MCF 10A (cell line): ENCODE results near the gene POU3F1. TPM values are rescaled to one million over a fixed set of nuclear protein-coding genes. Genes with fewer than 3 reads are reported as not detected.

Experiments used
- BruUV-seq: library from RNA; stranded (reverse); fragments of 400-500 nt; replicated peaks from 2 replicates; lab custom pipeline; 2021; lab: Mats Ljungman, UMichigan
- CTCF ChIA-PET: fragments of 300-600 bp; sonication (Branson Sonifier 250); formaldehyde crosslinking; extraction: SDS; loops from one replicate; lab custom pipeline; 2021; ENCODE audit warnings: antibody characterized with exemption, inconsistent platforms; lab: Yijun Ruan, JAX
- POLR2A ChIA-PET: fragments of 300-600, 350-650 bp; sonication (Branson Sonifier 250); formaldehyde crosslinking; extraction: SDS; loops from one replicate; lab custom pipeline; 2020; ENCODE audit warnings: antibody characterized with exemption, inconsistent platforms; lab: Yijun Ruan, JAX
- DNase-seq: peaks from one replicate; pipeline ENCODE4 v3.0.0-alpha.2; 2018; ENCODE audit not compliant: unreplicated experiment
- H3K27ac Mint-ChIP-seq: one replicate; pipeline ENCODE4 v1.8.0; 2022; ENCODE audit warnings: mild to moderate bottlenecking, low read depth, mixed read lengths; ENCODE audit not compliant: unreplicated experiment
- H3K27me3 Mint-ChIP-seq: one replicate; pipeline ENCODE4 v1.8.0; 2022; ENCODE audit warnings: mixed read lengths; ENCODE audit not compliant: insufficient read depth, unreplicated experiment
- H3K36me3 Mint-ChIP-seq: one replicate; pipeline ENCODE4 v1.8.0; 2022; ENCODE audit warnings: mild to moderate bottlenecking, moderate library complexity, mixed read lengths; ENCODE audit not compliant: insufficient read depth, unreplicated experiment
- H3K4me1 Mint-ChIP-seq: one replicate; pipeline ENCODE4 v1.8.0; 2022; ENCODE audit warnings: mixed read lengths; ENCODE audit not compliant: insufficient read depth, unreplicated experiment
- H3K4me3 Mint-ChIP-seq: one replicate; pipeline ENCODE4 v1.8.0; 2022; ENCODE audit warnings: mild to moderate bottlenecking, moderate library complexity, mixed read lengths; ENCODE audit not compliant: unreplicated experiment
- H3K9me3 Mint-ChIP-seq: one replicate; pipeline ENCODE4 v1.8.0; 2022; ENCODE audit warnings: mixed read lengths; ENCODE audit not compliant: unreplicated experiment
- intact Hi-C: fragments of 100-400 bp; cut with micrococcal nuclease; formaldehyde crosslinking; loops from 2 replicates; pipeline ENCODE4 v1.14.1; 2022
- total RNA-seq: library from RNA; stranded (reverse); gene quantifications from 2 replicates; pipeline ENCODE4 v1.2.3, GENCODE V29; 2022
- TF ChIP-seq, protein P1 (sequence below): fragments of 200-600 bp; IDR thresholded peaks from one replicate; pipeline ENCODE4 v1.8.0; 2022; ENCODE audit warnings: antibody characterized with exemption, mild to moderate bottlenecking; ENCODE audit not compliant: unreplicated experiment

The POU3F1 gene
- total RNA-seq, 1 experiment from 2014 or later: 0.14 TPM

- DNase-seq: no peak
- ChIA-PET POLR2A (no interaction called here), CTCF (interaction anchor here (0.7 kb wide), 1 partner anchor 13 kb away, joined by 4 read pairs; no protein-coding TSS in a partner anchor)
- intact Hi-C loops: no loop called here
- TF ChIP-seq, protein P1, sequence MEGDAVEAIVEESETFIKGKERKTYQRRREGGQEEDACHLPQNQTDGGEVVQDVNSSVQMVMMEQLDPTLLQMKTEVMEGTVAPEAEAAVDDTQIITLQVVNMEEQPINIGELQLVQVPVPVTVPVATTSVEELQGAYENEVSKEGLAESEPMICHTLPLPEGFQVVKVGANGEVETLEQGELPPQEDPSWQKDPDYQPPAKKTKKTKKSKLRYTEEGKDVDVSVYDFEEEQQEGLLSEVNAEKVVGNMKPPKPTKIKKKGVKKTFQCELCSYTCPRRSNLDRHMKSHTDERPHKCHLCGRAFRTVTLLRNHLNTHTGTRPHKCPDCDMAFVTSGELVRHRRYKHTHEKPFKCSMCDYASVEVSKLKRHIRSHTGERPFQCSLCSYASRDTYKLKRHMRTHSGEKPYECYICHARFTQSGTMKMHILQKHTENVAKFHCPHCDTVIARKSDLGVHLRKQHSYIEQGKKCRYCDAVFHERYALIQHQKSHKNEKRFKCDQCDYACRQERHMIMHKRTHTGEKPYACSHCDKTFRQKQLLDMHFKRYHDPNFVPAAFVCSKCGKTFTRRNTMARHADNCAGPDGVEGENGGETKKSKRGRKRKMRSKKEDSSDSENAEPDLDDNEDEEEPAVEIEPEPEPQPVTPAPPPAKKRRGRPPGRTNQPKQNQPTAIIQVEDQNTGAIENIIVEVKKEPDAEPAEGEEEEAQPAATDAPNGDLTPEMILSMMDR: no peak
- Mint-ChIP-seq H3K27me3 (no peaks in the 10 kb centered on the region), H3K27ac (no peak overlapping the region), H3K4me1 (no peaks in the 10 kb centered on the region), H3K4me3 (no peak overlapping the region), H3K9me3 (no peaks in the 10 kb centered on the region), H3K36me3 (no peaks in the 10 kb centered on the region)
- no TSS peak for BruUV-seq
Observed at GRCh38 chr1:38079019-38079418, 32.4 kb upstream of the POU3F1 start.

DNA sequence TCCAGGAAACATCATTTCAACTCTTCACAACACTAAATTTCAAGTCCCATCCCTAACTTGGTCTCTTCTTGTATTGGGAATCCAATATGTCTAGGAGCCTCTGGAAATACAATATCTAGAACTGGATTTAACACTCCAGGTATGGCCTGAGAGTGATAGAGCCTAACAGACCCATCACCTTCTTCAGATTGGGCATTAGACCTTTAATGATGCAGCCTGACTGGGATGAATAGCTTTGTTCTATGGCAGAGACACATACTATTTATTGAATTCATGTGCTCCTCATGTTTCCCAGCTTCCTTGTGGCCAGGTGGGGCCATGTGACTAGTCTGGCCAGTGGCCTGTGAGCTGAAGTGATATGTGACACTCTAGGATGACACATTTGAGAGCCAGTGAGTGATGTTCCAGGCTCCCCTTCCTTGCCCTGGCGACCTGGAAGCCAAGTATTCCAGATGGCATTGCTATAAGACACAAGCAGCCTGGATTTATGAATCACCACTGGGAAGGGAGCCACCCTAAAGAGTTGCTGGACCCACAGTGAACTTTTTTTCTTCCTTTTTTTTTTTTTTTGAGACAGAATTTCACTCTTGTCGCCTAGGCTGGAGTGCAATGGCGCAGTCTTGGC lies 31.0 kb upstream of the POU3F1 start:
- CTCF ChIA-PET: interaction anchor here (0.6 kb wide), 1 partner anchor 67 kb away, joined by 3 read pairs; no protein-coding TSS in a partner anchor
- Mint-ChIP-seq H3K27me3 (peaks cover 13% of the 10 kb centered on the region), H3K4me3 (no peak overlapping the region), H3K27ac (no peak overlapping the region), H3K36me3 (no peaks in the 10 kb centered on the region), H3K4me1 (no peaks in the 10 kb centered on the region), H3K9me3 (no peaks in the 10 kb centered on the region)
- BruUV-seq: no TSS peak
- intact Hi-C loops: no loop called here
- POLR2A ChIA-PET: no interaction called here
- DNase-seq: no peak
- TF ChIP-seq, protein P1: no peak

DNA sequence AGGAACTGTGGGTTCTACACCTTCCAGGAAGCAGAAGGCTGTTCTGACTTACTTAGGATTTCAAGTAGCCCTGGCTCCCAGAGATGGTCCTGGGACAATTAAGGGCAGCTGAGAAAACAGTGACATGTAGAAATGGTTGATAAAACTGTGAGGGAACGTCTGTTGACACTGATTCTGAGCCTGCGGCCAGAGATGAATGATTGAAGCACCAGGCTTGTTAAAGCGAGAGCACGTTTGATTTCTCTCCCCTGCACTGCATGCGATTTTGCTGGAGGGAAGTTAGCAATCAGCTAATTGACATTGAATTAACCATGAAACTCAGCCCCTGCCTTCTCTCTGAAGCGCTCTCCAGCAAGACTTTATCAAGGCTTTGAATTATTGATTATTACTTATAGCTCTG lies 29.9 kb upstream of the POU3F1 start:
- intact Hi-C loops: no loop called here
- Mint-ChIP-seq H3K4me1 (no peaks in the 10 kb centered on the region), H3K9me3 (no peaks in the 10 kb centered on the region), H3K36me3 (no peaks in the 10 kb centered on the region), H3K27me3 (peaks cover 20% of the 10 kb centered on the region), H3K4me3 (no peak overlapping the region), H3K27ac (no peak overlapping the region)
- TF ChIP-seq, protein P1: no peak
- BruUV-seq: no TSS peak
- ChIA-PET POLR2A (no interaction called here), CTCF (interaction anchor here (0.7 kb wide), 1 partner anchor 11 kb away, joined by 3 read pairs; no protein-coding TSS in a partner anchor)
- DNase-seq: no peak

- ChIA-PET CTCF (interaction anchor here (0.7 kb wide), 1 partner anchor 11 kb away, joined by 3 read pairs; no protein-coding TSS in a partner anchor), POLR2A (no interaction called here)
- no peaks in the 10 kb centered on the region for H3K9me3 Mint-ChIP-seq
- no peak overlapping the region for H3K4me3 Mint-ChIP-seq
- no peaks in the 10 kb centered on the region for H3K4me1 Mint-ChIP-seq
- TF ChIP-seq, protein P1: no peak
- intact Hi-C loops: no loop called here
- peak; percentile 43 for DNase-seq
- no peak overlapping the region for H3K27ac Mint-ChIP-seq
- BruUV-seq: no TSS peak
- H3K36me3 Mint-ChIP-seq: no peaks in the 10 kb centered on the region
- H3K27me3 Mint-ChIP-seq: peaks cover 20% of the 10 kb centered on the region
Observed at GRCh38 chr1:38076038-38076437, 29.4 kb upstream of the POU3F1 start.
